ENCODE measurements around the gene MRPS10. TPM values are rescaled to one million over a fixed set of nuclear protein-coding genes. Genes with fewer than 3 reads are reported as not detected.

The MRPS10 gene
- total and polyA plus RNA-seq, 10 of the 15 experiments (the other 5 are each of a cell fraction or from before 2014, with no cell fraction given), result 28.5 to 83.3 (median 52.8) TPM

DNA sequence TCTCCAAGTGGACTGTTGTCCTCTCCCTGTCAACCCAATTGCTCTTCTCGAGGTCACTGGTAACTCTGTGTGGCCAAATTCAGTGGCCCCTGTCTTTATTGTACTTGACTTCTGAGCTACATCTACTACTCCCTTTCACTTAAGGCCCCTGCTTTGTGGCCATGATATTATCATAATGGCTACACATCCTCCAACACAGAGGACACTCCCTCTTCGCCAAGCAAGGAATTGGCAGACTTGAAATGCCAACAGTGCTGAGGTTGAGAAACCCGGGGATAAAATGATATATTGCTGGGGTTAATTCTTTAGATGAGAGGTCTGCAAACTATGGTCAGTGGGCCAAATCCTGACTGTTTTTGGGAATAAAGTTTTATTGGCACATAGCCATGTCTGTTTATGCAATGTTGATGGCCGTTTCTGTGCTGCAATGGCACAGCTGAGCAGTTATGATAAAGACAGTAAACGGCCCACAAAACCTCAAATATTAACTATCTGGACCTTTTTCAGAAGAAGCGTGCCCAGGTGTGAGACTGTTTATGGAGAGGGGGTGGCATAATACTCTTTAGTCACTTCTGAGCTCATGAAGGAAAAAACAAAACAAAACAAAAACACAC, 12.0 kb upstream of the MRPS10 start:
- Histone ChIP-seq H3K27ac (ENCODE audit: control insufficient read depth, insufficient read depth) (no peak overlapping the region), H3K27me3 (replicated peaks in 1 of 2; ENCODE audit: control insufficient read depth in 2 of 2, insufficient read depth in 2 of 2, low read length in 1 of 2) (no peaks in the 10 kb centered on the region), H3K4me2 (ENCODE audit: control insufficient read depth, insufficient read depth) (no peak overlapping the region), H3K9ac (ENCODE audit: control insufficient read depth, insufficient read depth, low read length) (no peak overlapping the region), H3K4me3 (no peak overlapping the region), H3K9me3 (replicated peaks; ENCODE audit: control insufficient read depth, insufficient read depth, low read length) (no peaks in the 10 kb centered on the region), H3K79me2 (ENCODE audit: control insufficient read depth, insufficient read depth, low read length) (no peaks in the 10 kb centered on the region), H3K4me1 (ENCODE audit: control insufficient read depth, insufficient read depth, low read length) (no peaks in the 10 kb centered on the region; the same call in 1 of the 2 replicates), H3K36me3 (ENCODE audit: control insufficient read depth in 2 of 2, insufficient read depth in 2 of 2, low read length in 1 of 2) (no peaks in the 10 kb centered on the region), H4K20me1 (ENCODE audit: control insufficient read depth, insufficient read depth) (no peaks in the 10 kb centered on the region), H2AFZ (ENCODE audit: control insufficient read depth, low read depth, low read length) (no peak overlapping the region)
- POLR2A ChIA-PET, result interaction anchor here (0.5 kb wide), 1 partner anchor 37 kb away, joined by 5 read pairs; no protein-coding TSS in a partner anchor
- CTCF ChIA-PET, result interaction anchor here (0.6 to 7.1 kb wide), 13 partner anchors 15 to 395 kb away, joined by 3 to 68 read pairs (median 3); partner anchors contain the start of gene MRPS10
- no TSS peak for BruUV-seq (replicated peaks)
- RAD21 ChIA-PET (ENCODE audit: unreplicated experiment), result interaction anchor here (0.7 to 4.3 kb wide), 7 partner anchors 16 to 318 kb away, joined by 3 to 17 read pairs (median 4); no protein-coding TSS in a partner anchor
- FAIRE-seq (no peak), ATAC-seq (no peak), DNase-seq (ENCODE audit: low read depth, low spot score) (no peak)
- WGBS (ENCODE audit: insufficient coverage, insufficient replicate concordance, low lambda C conversion rate, missing lambda C conversion rate), result 76% methylated on average over 6 of the region's 6 CpGs
- in situ Hi-C loops (cut with MboI), result no loop called here
- intact Hi-C loops (cut with micrococcal nuclease; ENCODE audit: unreplicated experiment), result no loop called here
- SMC1A ChIA-PET (ENCODE audit: uncharacterized antibody, unreplicated experiment), result interaction anchor here (0.8 to 2.2 kb wide), 8 partner anchors 11 to 318 kb away, joined by 3 to 15 read pairs (median 4); no protein-coding TSS in a partner anchor
- no peak for TF ChIP-seq SREBF1 (IDR thresholded peaks at IDR 0.05; ENCODE audit: low read length)
- no peak for TF ChIP-seq ATF7 (IDR thresholded peaks at IDR 0.05; ENCODE audit: low read depth)
- no peak for TF ChIP-seq JUNB (IDR thresholded peaks at IDR 0.05)
- TF ChIP-seq BCLAF1 (IDR thresholded peaks at IDR 0.05), result no peak
- TF ChIP-seq, protein P1, sequence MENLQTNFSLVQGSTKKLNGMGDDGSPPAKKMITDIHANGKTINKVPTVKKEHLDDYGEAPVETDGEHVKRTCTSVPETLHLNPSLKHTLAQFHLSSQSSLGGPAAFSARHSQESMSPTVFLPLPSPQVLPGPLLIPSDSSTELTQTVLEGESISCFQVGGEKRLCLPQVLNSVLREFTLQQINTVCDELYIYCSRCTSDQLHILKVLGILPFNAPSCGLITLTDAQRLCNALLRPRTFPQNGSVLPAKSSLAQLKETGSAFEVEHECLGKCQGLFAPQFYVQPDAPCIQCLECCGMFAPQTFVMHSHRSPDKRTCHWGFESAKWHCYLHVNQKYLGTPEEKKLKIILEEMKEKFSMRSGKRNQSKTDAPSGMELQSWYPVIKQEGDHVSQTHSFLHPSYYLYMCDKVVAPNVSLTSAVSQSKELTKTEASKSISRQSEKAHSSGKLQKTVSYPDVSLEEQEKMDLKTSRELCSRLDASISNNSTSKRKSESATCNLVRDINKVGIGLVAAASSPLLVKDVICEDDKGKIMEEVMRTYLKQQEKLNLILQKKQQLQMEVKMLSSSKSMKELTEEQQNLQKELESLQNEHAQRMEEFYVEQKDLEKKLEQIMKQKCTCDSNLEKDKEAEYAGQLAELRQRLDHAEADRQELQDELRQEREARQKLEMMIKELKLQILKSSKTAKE (IDR thresholded peaks at IDR 0.05; ENCODE audit: low read depth, poor library complexity, severe bottlenecking), result peak; percentile 17
- no peak for TF ChIP-seq RELA (IDR thresholded peaks at IDR 0.05; ENCODE audit: borderline replicate concordance, partially characterized antibody)
- no peak for TF ChIP-seq RELB (IDR thresholded peaks at IDR 0.05; ENCODE audit: low read depth)
- peak; percentile 63; the same call in 1 of the 2 replicates for TF ChIP-seq ZBTB40 (IDR thresholded peaks at IDR 0.05; ENCODE audit: borderline replicate concordance)

Data from GM12878 (cell line).